GM18520 (cell line): ENCODE results near the gene ACTR3.
"Not testable (repeated sequence)": the region's sequence is repeated elsewhere in the genome, so short reads cannot be mapped to it uniquely, and the experiment has no call there.

Experiments used
- ATAC-seq: cut with Tn5 transposase; IDR thresholded peaks from one replicate; pipeline ENCODE4 v1.9.1; 2021; ENCODE audit not compliant: unreplicated experiment

ACTR3 gene

DNA sequence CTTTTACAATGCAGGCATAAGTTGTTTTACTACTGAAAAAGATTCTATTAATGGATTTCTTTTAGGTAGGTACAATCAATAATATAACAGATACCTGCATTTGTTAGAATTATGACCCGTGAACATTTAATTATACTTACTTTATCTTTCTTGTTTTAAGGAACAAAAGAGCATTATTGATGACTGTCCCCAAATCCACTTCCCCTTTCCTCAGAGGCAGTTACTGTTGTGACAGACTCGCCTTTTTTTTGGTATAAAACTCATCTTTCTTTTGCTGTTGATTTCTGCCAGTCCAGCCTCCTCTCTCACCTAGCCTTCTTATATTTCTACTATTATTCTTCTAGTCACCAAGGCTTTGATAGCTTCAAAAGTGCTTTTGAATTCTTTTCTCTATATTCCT lies 12.1 kb downstream of the ACTR3 start:
- no peak for ATAC-seq

- no peak for ATAC-seq
Observed at GRCh38 chr2:113905886-113906285, 16.0 kb downstream of the ACTR3 start.

DNA sequence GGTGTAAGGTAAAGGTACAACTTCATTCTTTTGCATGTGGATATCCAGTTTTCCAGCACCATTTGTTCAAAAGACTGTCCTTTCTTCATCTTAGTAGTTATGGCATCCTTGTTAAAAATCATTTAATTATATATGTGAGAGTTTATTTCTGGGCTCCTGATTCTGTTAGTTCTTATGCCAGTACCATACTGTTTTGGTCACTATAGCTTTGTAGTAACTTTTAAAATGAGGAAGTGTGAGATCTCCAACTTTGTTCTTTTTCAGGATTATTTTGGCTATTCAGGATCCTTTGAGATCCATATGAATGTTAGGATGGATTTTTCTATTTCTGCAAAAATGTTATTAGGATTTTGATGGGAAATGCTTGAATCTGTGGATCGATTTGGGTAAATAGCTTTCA lies 16.8 kb downstream of the ACTR3 start:
- no peak for ATAC-seq

DNA sequence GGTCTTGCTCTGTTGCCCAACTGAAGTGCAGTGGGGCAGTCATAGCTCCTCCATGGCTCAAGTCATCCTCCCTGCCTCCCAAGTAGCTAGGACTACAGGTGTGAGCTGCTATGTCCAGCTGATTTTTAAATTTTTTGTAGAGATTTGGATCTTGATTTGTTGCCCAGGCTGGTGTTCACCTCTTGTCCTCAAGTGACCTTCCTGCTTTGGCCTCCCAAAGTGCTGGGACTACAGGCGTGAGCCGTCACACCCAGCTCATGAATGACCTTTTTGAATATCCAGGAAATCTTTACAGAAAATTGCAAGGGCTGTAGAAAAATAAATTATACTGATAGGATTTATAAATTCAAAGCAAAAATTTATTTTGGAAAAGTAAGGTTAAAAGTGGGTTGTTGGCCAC lies 17.4 kb downstream of the ACTR3 start:
- no peak for ATAC-seq

- ATAC-seq, result peak; percentile 11
Observed at GRCh38 chr2:113910110-113910717, 20.3 kb downstream of the ACTR3 start.

GRCh38 chr2:113910967-113911678 lies 21.2 kb downstream of the ACTR3 start:
- ATAC-seq, result peak; percentile 36

DNA sequence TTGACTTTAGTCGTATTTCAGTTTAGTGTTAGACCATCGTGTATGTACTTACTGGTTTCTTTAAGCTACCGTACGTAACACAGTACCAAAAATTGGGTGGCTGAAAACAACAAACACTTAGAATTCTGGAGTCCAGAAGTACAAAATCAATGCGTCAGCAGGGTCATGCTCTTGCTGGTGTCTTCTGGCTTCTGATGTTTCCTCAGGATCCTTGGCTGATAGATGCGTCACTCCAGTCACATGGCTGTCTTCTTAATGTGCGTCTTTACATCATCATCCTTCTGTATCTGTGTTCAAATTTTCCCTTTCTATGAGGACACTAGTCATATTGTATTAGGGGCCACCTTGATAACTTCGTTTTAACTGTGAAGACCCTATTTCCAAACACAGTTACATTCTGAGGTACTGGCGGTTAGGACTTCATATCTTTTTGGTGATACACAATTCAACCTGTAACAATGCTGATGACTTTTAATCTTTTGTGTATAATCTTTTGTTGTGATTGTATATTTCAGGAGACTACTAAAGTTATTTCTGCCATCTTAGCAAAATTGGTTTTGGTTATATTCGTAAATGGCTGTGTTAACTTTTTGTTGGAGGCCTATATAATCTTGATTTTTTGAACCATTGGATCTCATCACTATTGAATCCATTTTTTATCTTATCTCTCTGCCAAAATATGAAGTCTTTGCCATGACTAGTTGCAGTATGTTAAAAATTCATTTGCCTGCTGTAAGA lies 25.4 kb downstream of the ACTR3 start:
- no peak for ATAC-seq

GRCh38 chr2:113918229-113918628 lies 28.3 kb downstream of the ACTR3 start:
- ATAC-seq, result no peak

- no peak for ATAC-seq
Observed at GRCh38 chr2:113920996-113921395, 31.1 kb downstream of the ACTR3 start.

- no peak for ATAC-seq
Observed at GRCh38 chr2:113922335-113922734, 32.4 kb downstream of the ACTR3 start.

DNA sequence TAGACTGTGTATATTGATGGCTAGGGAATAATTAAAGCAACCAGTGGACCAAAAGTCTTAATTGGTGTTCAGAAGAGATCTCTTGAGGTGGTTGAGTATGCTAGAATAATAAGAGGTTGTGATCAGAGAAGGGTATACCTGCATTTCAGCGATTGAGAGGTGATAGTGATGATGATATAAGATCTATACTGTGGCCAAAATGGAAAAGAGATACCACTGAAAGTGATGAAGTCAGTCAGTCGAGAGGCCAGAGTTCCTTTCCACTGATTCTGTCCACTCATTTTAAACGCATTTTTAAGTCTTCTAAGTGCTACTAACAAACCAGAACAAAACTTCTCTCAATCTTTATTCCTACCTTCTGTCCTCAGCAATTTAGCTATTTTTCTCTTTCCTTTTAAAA lies 32.9 kb downstream of the ACTR3 start:
- no peak for ATAC-seq

DNA sequence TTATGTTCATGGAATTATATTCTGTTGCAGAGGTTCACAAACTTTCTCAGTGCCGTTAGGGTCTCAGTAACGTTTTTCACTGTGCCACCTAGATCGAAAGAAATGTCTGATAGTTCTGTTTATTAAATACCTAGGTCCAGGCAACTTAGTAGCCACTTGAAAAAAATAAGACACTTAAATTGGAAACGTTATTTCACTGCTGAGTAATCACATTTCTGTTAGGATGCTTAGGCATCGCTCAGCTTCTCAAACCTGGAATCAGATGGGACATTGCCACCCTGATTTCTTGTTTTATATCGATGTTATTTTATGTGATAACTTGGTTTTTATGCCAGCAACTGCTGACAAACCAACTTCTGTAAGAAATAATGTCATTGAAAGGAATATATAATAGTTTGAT lies 36.0 kb downstream of the ACTR3 start:
- no peak for ATAC-seq

GRCh38 chr2:113926314-113926713 lies 36.4 kb downstream of the ACTR3 start:
- ATAC-seq, result no peak

- ATAC-seq, result no peak
Observed at GRCh38 chr2:113930448-113930847, 40.6 kb downstream of the ACTR3 start.

DNA sequence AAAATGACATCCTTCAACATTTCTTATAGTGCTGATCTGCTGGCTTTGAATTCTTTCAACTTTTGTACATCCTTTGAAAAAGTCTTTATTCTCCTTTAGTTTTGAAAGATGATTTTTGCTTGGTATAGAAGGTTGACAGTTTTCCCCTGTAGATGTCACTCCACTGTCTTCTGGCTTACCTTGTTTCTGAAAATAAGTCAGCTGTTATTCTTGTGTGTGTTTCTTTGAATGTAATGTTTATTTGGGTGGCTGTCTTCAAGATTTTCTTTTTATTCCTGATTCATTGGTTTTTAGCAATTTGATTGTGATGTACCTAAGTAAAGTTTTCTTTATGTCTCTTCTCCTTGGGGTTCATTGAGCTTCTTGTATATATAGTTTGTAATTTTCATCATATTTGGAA lies 47.6 kb downstream of the ACTR3 start:
- no peak for ATAC-seq

DNA sequence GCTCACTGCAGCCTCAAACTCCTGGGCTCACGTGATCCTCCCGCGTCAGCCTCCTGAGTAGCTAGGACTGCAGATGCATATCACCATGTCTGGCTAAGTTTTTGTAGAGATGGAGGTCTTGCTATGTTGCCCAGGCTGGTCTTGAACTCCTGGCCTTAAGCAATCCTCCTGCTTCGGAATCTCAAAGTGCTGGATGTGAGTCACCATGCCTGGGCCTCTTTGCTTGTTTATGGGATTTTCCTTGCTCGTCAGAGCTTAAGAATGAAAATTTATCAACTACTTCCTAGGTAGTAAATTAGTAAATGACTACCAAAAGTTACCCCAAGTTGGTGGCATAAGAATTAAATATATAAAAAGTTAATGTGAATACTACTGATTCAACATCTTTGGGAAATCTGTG lies 51.0 kb downstream of the ACTR3 start:
- no peak for ATAC-seq

DNA sequence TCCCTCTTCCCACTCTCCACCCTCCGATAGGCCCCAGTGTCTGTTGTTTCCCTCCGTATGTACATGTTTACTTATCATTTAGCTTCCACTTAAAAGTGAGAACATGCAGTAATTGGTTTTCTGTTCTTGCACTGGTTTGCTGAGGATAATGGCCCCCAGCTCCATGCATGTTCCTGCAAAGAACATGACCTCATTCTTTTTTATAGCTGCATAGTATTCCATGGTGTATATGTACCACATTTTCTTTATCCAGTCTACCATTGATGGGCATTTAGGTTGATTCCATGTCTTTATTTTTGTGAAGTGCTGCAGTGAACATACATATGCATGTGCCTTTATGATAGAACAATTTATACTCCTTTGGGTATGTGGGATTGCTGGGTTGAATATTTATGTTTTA lies 55.9 kb downstream of the ACTR3 start:
- ATAC-seq, result not testable (repeated sequence)

GRCh38 chr2:113950906-113951305 lies 61.0 kb downstream of the ACTR3 start:
- not testable (repeated sequence) for ATAC-seq

DNA sequence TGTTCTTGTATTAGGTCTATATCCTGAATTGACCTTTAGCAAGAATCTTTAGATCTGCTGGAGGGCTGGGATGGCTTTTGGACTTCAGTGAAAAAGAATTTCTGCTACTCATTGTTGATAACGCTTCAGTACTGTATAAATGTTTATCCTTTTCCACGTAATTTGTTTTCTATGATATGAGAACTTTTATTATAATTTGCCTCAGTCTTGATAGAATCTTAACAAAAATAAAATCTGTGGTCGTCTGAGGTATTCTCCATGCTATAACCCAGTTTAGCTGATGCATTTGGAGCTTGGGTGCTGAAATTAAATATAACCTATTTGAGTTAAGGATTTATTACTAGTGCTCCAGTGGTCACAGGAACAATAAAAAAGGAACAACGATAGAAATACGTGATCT lies 71.1 kb downstream of the ACTR3 start:
- ATAC-seq, result no peak

DNA sequence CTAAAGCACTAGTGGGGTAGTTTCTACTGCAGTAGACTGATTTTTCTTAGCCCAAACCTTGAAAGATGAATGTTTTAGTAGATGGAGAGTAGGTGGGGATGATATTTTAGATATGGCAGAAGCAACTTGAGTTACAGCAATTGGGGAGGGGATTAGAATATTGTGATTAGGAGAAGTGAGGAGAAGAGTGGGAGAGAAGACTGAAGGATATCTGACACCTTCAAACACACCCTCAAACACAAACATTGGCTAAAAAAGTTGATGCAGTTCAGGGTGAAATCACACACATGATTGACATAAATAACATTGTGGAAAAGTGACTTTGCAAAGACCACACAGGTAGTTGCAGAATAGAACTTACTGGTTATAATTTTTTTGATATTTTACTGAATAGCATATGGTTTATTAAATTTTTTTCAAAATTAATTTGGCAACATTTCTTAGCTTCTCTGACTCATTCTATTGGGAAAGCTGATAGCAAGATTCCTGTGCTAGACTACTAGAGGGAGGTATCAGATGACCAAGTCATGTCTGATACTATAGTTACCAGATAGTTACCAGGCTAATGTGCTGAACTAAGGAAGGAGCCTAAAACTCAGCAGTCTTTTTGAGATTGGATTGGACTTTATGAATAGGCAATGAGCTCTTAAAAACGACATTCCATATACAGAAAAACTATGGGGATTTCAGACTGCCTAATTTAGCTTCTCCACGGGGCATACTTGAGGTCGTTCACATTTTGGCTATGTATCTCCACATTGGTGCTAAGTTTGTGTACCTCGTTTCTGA lies 73.0 kb downstream of the ACTR3 start:
- ATAC-seq, result no peak

GRCh38 chr2:113963965-113964364 lies 74.1 kb downstream of the ACTR3 start:
- ATAC-seq, result no peak
